HG02981 (cell line): Measurements from ENCODE around the gene CHRNB2.

Experiments
- ATAC-seq: cut with Tn5 transposase; IDR thresholded peaks from one replicate; pipeline ENCODE4 v1.9.1; 2021; ENCODE audit warnings: mild to moderate bottlenecking, moderate library complexity; ENCODE audit not compliant: unreplicated experiment

The CHRNB2 gene

GRCh38 chr1:154578058-154578418 lies 10.5 kb downstream of the CHRNB2 start:
- no peak for ATAC-seq

GRCh38 chr1:154579374-154579773 lies 11.8 kb downstream of the CHRNB2 start:
- ATAC-seq: no peak

- ATAC-seq: no peak
These were observed 14.2 kb downstream of the CHRNB2 start for GRCh38 chr1:154581766-154582165.

DNA sequence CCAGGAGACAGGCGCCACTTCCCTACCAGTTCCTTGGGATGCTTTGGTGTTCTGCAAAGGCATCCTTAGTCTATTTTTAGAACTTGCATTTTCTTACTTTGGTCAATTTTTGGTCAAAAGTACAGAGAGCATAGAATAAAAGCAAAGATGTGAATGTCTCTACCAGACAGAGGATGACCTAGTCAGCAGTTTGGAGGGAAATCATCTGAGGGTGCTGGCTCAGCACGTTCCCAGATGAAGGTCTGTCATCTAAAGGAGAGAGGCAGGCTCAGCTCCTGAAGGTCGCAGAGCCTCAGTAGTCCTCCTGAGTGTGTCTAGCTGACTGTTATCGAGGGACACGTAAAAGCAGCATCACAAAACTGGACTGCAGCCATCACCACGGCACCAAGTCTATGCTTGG lies 15.3 kb downstream of the CHRNB2 start:
- ATAC-seq: no peak

DNA sequence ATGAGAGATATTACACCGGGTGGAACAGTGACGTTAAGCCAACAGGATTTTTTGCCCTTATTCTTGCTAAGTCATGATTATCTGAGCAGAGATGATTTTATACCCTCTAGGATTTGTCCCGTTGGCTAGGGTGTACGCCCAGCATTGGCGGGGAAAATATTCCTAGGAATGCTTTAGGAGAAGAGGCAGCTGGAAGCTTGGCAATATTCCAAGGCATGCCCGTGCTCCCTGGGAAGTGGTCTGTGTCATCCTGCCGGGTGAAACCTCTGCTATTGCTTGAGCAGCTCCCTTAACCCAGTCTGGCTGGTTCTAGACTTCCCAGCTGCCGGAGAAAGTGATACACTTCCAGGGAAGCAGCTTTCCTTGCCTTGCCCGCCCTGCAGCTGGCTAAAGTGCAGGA lies 16.2 kb downstream of the CHRNB2 start:
- ATAC-seq: no peak

GRCh38 chr1:154584267-154584994 lies 16.9 kb downstream of the CHRNB2 start:
- no peak for ATAC-seq

DNA sequence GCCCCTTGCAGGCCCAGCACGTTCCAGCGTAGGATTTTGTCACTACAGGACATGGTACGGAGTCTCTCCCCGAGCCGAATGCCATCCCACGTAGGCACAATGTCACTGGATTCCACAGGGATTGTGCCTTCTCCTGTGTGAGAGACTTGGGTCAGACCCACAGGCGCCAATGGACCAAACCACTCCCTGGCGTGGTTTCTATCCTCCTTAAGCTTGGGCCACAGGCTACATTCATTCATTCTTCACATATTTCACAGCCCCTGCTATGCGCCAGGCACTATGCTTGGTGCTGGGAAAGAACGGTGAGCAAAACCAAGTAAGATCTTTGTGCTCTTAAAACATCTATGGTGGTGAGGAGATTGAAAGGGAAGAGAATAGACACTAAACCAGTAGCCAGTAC lies 18.7 kb downstream of the CHRNB2 start:
- ATAC-seq: no peak

- no peak for ATAC-seq
These were observed 19.1 kb downstream of the CHRNB2 start for GRCh38 chr1:154586641-154587040.

DNA sequence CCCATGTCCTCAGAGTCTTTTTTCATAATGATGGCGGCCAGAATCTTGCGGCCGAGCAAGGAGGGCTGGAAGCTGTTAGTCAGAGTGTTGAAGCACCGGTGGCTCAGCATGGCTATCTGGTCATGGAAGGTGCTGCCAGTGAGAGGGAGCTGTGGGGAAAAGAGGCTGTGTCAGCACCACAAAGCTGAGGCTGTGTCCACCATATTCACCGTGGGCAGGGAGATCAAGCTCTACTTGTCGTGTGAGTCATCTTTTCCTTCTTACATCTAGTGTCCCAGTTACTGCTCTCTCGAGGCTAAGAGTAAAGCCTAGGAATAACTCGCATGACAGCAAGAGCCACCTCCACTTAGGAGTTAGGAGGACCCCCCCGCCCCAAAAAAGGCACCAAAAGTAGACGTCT lies 22.2 kb downstream of the CHRNB2 start:
- ATAC-seq: no peak

DNA sequence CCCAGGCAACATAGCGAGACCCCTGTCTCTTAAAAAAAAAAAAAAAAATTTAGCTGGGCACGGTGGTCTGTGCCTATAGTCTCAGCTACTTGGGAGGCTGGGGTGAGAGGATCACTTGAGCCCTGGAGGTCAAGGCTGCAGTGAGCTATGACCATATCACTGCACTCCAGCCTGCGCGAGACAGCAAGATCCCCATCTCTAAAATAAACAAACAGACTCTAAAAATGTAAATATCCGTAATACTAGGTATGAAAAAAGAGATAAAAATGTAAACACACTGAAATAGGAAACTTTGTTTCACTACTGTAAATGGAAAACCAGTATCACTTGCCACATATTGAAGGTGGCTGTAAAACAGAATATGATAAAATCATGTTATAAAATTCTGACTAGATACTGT lies 23.2 kb downstream of the CHRNB2 start:
- no peak for ATAC-seq

GRCh38 chr1:154591206-154591605 lies 23.6 kb downstream of the CHRNB2 start:
- no peak for ATAC-seq

DNA sequence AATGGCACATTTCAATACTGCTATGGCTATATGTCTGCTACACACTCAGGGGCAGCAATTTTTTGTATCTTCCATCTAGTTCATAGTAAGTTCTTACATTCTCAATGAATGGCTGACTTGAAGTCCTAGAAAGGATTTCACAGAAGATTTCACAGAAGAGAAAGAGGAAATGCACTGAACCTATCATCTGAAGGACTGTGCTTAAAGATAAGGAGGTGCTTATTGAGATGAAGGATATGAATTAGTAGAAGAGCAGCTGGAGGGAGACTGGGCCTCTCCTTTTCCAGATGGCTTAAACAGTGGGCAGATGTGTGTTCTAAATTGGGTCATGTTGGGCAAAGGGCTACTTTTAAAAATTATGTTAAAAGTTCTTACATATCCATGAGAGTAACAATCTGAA lies 25.8 kb downstream of the CHRNB2 start:
- ATAC-seq: no peak

DNA sequence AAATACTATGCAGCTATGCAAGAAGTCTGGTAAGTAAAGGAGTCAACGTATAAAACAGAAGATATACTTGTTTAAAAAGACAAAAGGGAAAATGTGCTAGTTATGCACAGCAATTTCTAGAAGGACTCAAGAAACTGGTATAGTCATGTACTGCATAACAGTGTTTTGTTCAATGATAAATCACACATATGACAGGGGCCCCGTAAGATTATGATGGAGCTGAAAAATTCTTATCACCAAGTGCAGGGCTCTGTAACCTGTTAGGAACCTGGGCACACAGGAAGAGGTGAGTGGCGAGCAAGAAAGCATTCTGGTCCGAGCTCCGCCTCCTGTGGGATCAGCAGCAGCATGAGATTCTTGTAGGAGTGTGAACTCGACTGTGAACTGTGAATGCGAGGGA lies 27.2 kb downstream of the CHRNB2 start:
- no peak for ATAC-seq

- ATAC-seq: no peak
These were observed 28.0 kb downstream of the CHRNB2 start for GRCh38 chr1:154595621-154596020.

DNA sequence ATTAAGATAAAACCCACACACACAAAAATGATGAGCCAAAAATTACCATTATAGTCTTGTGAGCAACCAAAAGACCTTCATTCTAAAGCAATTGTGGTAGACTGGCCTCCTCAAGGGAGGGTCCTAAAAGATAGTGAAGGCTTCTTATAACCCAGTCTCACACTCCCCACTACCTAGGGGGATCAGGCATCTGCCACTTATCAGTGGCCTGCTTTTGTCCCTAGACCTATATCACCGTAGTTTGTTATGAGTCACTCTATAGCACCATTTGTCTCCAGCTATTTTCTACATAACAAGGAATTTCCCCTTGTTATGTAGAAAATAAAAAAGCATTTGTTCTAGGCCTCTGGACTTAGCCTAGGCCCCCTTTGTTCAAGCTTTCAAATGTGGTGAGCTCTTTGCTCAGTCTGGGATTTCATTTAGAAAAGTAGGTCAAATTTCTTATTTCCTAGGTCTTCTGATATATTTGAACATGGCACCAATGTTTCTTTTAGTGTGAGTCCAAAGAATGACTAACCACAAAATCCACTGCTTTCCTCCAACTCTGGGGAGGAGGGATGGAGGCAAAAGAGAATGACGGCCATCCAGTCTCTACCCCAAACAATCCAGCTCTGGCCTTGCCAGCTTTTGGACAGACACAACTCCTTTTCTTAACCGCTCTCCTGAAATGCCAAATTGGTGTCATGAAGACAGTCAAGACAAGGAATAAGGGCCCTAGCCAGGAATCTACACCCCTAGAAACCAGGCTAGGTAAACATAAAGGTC lies 31.5 kb downstream of the CHRNB2 start:
- ATAC-seq: no peak

GRCh38 chr1:154599658-154600057 lies 32.1 kb downstream of the CHRNB2 start:
- no peak for ATAC-seq

- no peak for ATAC-seq
These were observed 35.7 kb downstream of the CHRNB2 start for GRCh38 chr1:154603317-154603716.

DNA sequence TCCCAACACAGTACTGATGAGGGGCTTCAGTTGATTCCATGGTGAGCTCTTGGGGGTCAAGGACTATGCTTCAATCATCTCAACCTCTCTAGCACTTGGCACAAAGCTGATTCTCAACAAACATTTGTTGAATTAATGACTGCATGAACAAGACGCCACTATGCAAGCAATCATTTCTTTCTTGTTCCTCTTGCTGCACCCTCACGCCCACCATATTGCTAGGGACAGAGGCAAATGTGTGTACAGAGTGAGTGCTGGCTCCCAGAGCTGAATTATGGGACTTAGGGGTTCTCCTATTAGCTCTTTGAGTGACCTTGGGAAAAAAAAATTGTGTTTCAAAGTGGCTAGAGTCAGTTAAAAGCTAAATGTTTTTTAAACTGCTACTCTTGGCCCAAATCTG lies 38.0 kb downstream of the CHRNB2 start:
- ATAC-seq: no peak

DNA sequence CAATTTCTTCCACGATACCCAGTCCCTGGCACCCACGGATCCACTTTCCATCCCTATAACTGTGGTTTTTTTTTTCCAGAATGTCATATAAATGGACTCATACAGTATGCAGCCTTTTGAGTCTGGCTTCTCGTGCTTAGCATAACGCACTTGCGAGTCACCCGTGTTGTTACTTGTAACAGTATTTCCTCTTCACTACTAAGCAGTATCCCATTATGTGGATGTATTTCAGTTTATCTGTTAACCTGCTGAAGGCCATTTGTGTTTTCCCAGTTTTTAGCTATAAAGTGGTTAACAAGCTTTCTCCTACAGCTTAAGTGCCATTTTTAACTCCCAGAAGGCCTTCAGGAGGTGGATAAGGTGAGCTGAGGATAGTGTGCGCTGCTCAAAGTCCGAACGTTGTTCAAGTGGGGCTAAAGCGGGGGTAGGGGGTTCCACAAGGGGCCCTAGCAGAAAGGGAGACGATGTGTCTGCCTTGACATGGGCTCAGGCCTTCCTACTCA lies 39.6 kb downstream of the CHRNB2 start:
- ATAC-seq: no peak

- peak; percentile 61 for ATAC-seq
These were observed 40.2 kb downstream of the CHRNB2 start, which contains the start of gene ADAR for GRCh38 chr1:154607609-154608396. Gene ADAR, minus strand, starts transcription at chr1:154608186. Its CDS starts 180 bp downstream, at chr1:154608006.
